ENCODE results near the gene CTSK. TPM values are rescaled to one million over a fixed set of nuclear protein-coding genes. Genes with fewer than 3 reads are reported as not detected.

Gene CTSK
- total RNA-seq, 6 donors from 2014 or later: 9.6 to 35.4 (median 19.8) TPM

DNA sequence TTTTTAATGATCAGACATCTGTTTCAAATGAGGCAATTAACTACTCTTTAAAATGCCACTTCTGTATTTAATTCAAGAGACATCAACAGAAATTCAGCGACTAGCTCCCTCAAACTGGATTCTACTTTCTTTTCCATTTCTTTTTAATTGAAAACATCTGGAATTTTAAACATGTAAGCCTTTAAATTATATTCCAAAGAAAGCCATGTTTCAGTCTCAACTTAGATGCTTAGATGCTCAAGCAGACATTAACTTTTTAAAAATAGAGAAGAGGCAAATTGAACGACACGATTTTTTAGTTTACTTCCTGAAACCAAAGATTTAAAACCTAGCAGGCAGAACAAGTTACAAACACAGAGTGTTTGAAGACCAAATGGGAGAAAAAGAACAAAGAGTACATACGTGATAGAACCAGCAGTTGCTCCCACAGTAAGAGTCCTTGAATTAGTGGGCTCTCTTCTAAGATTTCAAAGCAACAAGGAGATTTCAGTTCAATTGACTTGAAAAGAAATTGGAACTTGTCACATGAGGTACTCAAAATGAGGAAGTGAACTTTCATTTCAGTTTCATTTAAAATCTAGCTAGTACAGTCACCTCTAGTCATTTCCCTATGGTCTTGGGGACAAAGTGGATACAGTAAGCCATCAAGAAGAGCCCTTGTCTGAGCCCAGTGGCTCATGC is 42.6 kb downstream of the CTSK start, which contains the start of gene CTSS:
TSS of gene CTSS (minus strand) at position 483 of the 681 bp plus-strand sequence. CDS start 1,015 bp downstream, outside the sequence.
- H3K9me3 ChIP-seq: no peaks in the 10 kb centered on the region
- H3K27ac ChIP-seq: peak within 1 kb of the TSS; percentile 58 to 87 (median 84)
- H3K4me1 ChIP-seq: peaks cover 7 to 20% (median 19%) of the 10 kb centered on the region in 4 donors
- peak within 1 kb of the TSS in 3 of 4 donors; percentile 31 to 48 (median 42) for H3K4me3 ChIP-seq
- WGBS, 2 donors: 6 to 7% methylated on average over 4 of the region's 4 CpGs
- H3K36me3 ChIP-seq: no peaks in the 10 kb centered on the region
- ATAC-seq (ENCODE audit: low FRiP score in 2 of 2) (peak; percentile 83 to 84), DNase-seq (no peak)
- H3K27me3 ChIP-seq: no peaks in the 10 kb centered on the region
- TF ChIP-seq EP300 (IDR thresholded peaks at IDR 0.05): peak in 1 of 4 donors; percentile 26
- TF ChIP-seq, protein P1, sequence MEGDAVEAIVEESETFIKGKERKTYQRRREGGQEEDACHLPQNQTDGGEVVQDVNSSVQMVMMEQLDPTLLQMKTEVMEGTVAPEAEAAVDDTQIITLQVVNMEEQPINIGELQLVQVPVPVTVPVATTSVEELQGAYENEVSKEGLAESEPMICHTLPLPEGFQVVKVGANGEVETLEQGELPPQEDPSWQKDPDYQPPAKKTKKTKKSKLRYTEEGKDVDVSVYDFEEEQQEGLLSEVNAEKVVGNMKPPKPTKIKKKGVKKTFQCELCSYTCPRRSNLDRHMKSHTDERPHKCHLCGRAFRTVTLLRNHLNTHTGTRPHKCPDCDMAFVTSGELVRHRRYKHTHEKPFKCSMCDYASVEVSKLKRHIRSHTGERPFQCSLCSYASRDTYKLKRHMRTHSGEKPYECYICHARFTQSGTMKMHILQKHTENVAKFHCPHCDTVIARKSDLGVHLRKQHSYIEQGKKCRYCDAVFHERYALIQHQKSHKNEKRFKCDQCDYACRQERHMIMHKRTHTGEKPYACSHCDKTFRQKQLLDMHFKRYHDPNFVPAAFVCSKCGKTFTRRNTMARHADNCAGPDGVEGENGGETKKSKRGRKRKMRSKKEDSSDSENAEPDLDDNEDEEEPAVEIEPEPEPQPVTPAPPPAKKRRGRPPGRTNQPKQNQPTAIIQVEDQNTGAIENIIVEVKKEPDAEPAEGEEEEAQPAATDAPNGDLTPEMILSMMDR (IDR thresholded peaks at IDR 0.05): no peak
- TF ChIP-seq POLR2AphosphoS5 (IDR thresholded peaks at IDR 0.05): no peak
- peak in 2 of 4 donors; percentile 32 to 61 for TF ChIP-seq POLR2A (IDR thresholded peaks at IDR 0.05)

DNA sequence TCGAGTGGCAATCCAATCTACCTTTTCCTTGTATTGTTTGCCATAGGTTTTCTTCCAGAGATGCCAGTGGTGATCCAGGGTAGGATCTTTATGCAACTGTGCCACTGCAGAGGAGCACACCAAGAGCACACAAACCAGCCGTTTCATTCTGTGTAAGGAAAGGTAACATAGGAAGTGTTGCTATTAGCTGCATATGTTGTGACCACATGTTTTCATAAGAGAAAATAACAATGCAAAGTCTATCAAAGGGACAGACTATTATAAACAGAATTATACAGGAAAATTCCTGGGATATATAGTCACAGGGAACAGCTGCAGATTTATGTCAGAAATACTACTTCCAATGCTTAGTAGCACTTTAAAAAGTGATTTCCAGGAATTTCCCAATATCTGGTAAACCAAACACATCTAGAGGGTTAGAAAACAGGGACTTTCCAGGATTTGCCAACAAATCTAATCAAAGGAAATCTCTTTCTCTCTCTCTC is 43.4 kb downstream of the CTSK start:
- 28% methylated on average over 2 of the region's 2 CpGs for WGBS, 2 donors
- peak overlapping the region; percentile 58 to 87 (median 84) for H3K27ac ChIP-seq
- DNase-seq: no peak
- ATAC-seq (ENCODE audit: low FRiP score in 2 of 2): peak; percentile 50 to 62
- TF ChIP-seq POLR2A (IDR thresholded peaks at IDR 0.05) (no peak), POLR2AphosphoS5 (IDR thresholded peaks at IDR 0.05) (no peak), EP300 (IDR thresholded peaks at IDR 0.05) (peak in 1 of 4 donors; percentile 24)
- TF ChIP-seq, protein P1 (IDR thresholded peaks at IDR 0.05): no peak
- peaks cover 7 to 26% (median 21%) of the 10 kb centered on the region in 4 donors for H3K4me1 ChIP-seq
- no peaks in the 10 kb centered on the region for H3K36me3 ChIP-seq
- no peaks in the 10 kb centered on the region for H3K9me3 ChIP-seq
- no peaks in the 10 kb centered on the region for H3K27me3 ChIP-seq
- H3K4me3 ChIP-seq: peak overlapping the region in 3 of 4 donors; percentile 31 to 48 (median 42)

GRCh38 chr1:150763018-150763417 is 45.0 kb downstream of the CTSK start:
- no peak for DNase-seq
- H3K4me3 ChIP-seq: peak overlapping the region in 2 of 4 donors; percentile 7 to 48
- no peaks in the 10 kb centered on the region for H3K36me3 ChIP-seq
- H3K9me3 ChIP-seq: no peaks in the 10 kb centered on the region
- H3K27me3 ChIP-seq: no peaks in the 10 kb centered on the region
- ATAC-seq (ENCODE audit: low FRiP score in 2 of 2): no peak
- peak overlapping the region in 1 of 4 donors; percentile 83 for H3K27ac ChIP-seq
- TF ChIP-seq EP300 (IDR thresholded peaks at IDR 0.05) (no peak), POLR2AphosphoS5 (IDR thresholded peaks at IDR 0.05) (no peak), POLR2A (IDR thresholded peaks at IDR 0.05) (no peak)
- TF ChIP-seq, protein P1 (IDR thresholded peaks at IDR 0.05): no peak
- 84 to 91% methylated on average over 3 of the region's 3 CpGs for WGBS, 2 donors
- H3K4me1 ChIP-seq: peaks cover 7 to 27% (median 21%) of the 10 kb centered on the region in 4 donors

GRCh38 chr1:150762552-150762951 is 45.5 kb downstream of the CTSK start:
- no peak for ATAC-seq (ENCODE audit: low FRiP score in 2 of 2)
- H3K4me3 ChIP-seq: peak overlapping the region in 1 of 4 donors; percentile 48
- H3K9me3 ChIP-seq: no peaks in the 10 kb centered on the region
- peak overlapping the region in 1 of 4 donors; percentile 83 for H3K27ac ChIP-seq
- TF ChIP-seq POLR2AphosphoS5 (IDR thresholded peaks at IDR 0.05) (no peak), EP300 (IDR thresholded peaks at IDR 0.05) (no peak), POLR2A (IDR thresholded peaks at IDR 0.05) (no peak)
- TF ChIP-seq, protein P1 (IDR thresholded peaks at IDR 0.05): no peak
- H3K4me1 ChIP-seq: peaks cover 7 to 27% (median 21%) of the 10 kb centered on the region in 4 donors
- H3K27me3 ChIP-seq: no peaks in the 10 kb centered on the region
- WGBS, 2 donors: 81 to 86% methylated on average over 2 of the region's 2 CpGs
- no peaks in the 10 kb centered on the region for H3K36me3 ChIP-seq
- no peak for DNase-seq

All from upper lobe of left lung (tissue), 6 donors.